HG02642 (cell line): ENCODE measurements around the gene TM4SF4.

Experiments
- ATAC-seq: cut with Tn5 transposase; IDR thresholded peaks from one replicate; pipeline ENCODE4 v1.9.1; 2021; ENCODE audit warnings: mild to moderate bottlenecking; ENCODE audit not compliant: unreplicated experiment, poor library complexity

Gene TM4SF4

DNA sequence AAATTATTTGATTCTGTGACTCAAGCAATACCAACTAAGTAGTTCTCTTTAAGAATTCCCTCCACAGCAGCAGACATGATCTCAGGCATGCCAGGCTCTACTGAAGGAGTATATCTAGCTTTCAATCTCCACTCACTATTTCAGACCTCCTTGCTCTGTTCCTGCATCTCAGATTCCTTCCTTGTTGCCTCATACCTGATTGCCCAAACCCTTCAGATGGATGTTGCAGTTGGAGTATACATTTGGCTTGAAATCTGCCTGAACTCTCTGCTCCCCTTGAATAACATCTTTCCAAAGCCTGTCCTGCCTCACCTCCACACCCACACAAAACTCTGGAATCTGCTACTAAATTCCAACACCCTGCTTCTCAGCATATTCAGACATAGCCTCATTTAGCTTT, 19.8 kb upstream of the TM4SF4 start:
- no peak for ATAC-seq

GRCh38 chr3:149455366-149455765, 19.1 kb upstream of the TM4SF4 start:
- ATAC-seq: no peak

DNA sequence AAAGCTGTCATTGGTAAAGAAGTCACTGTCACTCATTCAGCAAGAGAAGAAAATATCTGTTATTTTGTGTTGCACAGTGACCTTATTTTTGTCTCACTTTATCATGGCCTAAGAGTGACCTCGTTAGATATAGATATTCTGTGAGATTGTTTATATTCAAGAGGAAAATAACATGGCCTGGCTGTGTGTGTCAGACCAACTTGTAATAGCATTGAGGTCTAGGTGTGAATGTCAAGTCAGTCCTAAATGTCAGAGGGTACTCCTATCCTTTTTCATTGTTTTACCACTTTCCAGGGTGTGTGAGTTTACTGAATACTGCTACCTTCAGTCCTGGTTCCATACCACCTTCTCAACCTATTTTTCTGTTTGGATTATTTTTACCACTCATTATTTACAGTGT, 18.5 kb upstream of the TM4SF4 start:
- ATAC-seq: no peak

DNA sequence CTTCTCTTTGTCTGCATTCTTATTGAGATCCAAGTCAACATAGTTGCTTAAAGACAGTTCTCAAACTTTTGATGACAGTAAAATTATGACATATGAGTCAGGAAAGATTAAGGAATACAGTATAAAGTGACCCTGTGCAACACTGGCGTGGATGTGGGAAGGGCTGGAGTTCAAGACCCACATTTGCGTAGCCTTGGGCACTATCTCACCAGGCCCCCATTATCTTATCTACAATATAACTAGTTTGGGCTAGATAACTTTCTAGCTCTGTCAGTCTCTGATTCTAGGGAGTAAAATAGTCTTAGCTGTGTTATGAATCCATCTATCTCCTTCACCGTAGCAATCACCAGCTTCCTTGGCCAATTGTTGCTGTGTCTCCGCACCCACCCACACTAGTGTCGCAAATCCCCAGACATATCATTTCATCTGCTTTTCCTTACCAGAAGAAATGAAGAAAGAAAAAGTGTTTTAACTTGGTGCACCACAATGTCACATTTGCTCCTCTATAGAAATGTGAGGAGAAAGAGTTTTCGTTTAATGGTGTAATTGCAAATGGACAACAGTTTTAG, 14.9 kb upstream of the TM4SF4 start:
- no peak for ATAC-seq

- ATAC-seq: no peak
Measured at GRCh38 chr3:149460117-149460516, 14.4 kb upstream of the TM4SF4 start.

- no peak for ATAC-seq
Measured at GRCh38 chr3:149462051-149462450, 12.4 kb upstream of the TM4SF4 start.

GRCh38 chr3:149462581-149463011, 11.9 kb upstream of the TM4SF4 start:
- no peak for ATAC-seq

- ATAC-seq: no peak
Measured at GRCh38 chr3:149463921-149464320, 10.6 kb upstream of the TM4SF4 start.

DNA sequence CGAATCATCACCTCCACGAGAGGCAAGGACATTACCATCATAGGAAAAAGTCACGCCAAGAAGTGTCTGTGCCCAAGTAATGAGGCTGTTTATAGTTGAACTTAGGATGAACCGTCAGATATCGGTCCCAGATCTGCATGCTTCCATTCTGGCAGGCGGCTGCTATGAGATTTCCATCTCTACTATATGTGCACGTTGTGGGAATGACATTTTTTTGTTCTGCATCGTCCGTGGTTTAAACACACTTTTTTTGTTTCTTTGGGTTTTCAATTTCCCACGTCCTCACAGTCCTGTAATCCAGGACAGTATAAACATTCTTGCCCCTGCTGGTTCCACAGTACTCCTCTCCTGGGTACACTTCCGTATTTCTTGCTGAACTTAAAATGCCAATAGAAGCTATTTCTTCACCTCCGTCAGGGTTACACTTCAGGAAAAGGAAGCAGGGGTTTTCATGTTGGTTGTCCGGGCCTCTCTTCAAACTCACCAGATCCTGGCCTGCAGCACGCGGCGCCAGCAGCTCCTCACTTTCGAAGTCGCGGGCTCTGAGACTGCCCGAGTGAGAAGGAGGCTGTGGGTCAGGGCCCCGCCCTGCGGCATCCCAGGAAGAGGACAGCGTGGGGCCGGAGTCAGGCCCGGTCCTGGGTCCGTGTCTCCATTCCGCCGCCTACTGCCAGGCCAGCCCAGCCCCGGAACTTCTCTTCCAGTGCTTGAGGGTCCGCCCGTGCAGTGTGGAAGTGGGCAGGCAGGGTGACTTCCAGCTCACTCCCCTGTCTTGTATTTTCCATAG, 9.8 kb upstream of the TM4SF4 start:
- ATAC-seq: no peak

DNA sequence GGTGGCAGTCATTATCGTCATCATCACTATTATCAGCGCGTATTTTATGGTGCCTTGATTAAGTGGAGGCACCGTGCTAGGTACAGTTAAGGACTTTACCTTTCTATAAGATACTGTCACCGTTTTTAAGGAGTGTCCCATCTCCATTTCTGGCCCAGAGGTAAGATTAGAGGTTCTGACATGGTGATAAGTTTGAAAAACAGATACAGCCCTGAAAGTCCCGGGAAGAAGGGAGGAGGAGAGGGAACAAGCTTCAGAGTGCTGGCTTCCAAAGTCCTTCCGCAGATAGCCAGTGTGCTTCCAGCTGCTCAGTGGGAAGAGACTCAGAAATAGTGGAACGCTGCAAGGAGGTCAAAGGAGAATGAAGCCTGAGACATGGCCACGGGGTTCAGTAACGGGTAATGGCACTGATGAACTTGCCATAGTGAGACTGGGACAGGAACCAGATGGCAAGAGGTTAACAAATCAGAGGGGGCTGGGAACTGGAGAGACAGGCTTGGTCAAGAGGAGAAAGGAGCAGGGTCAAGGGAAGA, 9.1 kb upstream of the TM4SF4 start:
- ATAC-seq: no peak

- ATAC-seq: no peak
Measured at GRCh38 chr3:149466192-149466591, 8.3 kb upstream of the TM4SF4 start.

- ATAC-seq: peak; percentile 91
Measured at GRCh38 chr3:149468504-149469212, 5.8 kb upstream of the TM4SF4 start.

DNA sequence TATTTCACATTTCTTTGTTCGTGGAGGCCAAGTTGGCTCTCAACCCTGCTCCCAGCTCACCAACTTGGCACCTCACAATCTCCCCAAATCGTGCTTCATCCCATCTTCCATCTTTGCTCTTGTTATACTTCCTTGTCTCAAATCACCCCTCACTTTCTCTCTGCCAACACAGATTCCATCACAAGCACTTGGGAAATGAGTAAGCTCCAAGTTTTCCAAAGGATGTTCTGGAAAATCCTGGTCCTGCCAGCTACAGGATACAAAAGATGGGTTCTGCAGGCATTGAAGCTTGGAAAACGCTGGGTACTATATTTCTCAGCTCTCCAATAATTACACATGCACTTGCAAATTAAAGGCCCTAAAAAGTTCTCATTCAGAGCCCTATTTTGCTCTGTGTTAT, 4.1 kb upstream of the TM4SF4 start:
- ATAC-seq: no peak

DNA sequence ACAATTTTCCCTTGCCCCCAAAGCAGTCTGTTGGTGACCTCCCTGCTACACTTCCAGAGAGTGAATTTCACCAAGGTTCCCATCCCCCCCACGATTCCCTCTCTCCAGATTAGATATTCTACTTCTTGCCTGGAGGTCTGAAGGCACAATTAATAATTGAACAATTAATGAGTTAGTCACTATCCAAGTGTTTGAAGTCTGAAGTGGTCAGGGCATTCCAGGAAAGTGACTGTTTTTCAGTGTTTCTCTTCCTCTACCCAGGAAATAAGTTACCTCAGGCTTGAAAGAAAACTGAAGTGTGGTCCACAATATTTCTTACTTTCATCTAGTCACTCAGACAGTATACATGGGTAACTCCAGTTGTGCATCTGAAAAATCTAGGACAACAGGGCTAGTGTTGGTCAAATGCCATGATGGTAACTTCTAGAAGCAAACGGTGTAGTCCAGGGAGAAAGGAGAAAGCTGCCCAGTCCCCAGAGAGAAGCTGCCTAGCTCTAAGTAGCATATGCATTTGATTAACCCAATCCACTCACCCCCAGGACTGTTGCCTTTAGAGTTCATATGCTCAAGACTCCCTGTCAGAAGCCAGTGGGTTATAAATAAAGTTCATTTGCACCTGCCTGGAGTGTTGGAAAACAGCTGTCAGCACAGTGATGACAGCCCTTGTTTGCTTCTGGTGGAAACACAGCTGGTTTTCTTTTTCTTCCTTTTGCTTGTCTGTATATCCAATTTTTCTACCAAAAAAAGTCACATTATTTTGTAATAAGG, 2.3 kb upstream of the TM4SF4 start:
- ATAC-seq: no peak

DNA sequence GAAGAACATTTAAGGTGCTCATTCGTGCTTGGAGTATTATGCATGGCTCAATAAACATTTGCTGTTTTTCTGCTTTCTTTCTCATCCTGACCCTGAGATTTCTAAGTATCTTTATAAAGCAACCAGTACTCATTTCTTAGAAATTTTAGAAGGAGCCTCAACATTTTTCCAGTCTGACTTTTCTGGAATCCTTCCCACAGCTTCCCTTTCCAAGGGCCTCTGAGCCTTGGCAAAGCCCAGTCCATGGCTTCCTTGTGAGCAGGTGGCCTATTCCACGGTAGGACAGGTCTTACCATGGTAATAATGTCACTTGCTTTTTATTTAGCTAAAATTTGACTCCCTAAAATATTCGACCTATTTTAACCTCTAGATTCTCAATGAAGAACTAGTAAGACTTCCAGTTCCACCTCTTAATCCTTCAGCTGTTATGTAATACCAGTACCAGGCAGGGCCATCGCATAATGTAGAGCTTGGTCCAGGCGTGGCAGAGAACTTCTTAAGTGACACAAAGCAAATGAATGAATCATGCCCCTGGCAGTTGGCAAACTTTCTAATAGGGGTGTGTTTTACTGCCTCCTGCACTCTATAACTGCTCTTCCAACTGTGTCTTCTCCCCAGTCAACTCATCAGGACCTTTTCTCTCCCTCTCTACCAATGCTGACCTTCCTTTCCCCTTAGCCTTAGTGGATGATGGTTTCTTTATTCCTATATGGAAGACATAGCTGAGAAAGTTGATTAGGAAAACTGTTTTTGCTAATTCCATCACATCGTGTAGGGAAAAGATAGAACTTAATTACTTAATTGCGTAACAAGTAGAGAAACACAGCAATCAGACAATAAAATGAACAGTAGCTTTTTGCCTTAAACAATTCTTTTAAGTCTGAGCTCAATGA, 894 bp upstream of the TM4SF4 start:
- no peak for ATAC-seq

DNA sequence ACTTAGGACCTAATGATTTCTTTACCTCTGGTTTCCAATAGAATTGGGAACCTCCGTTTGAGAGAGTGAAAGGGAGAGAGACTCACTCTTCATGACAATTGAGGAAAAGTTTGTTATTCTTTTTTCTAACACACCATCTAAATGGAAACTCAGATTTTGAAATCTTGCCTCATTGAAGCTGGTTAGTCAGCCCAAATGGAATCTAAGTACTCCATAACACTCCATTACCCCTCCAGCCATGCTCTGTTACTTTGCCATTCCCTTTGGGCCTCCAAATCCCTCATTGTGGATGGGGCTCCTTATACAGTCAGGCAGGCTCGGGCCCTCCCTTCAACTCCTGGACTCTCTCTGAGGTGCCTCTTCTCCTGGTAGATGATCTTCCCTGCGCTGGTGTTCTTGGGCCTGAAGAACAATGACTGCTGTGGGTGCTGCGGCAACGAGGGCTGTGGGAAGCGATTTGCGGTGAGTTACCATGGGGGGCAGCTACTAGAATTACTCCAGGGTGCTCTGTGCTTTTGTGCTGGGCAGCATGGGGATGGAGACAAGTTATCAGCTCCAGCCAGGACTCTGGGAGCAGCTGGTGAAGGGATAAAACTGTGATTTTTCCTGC, 1.1 kb downstream of the TM4SF4 start:
- no peak for ATAC-seq

- ATAC-seq: no peak
Measured at GRCh38 chr3:149476225-149476624, 1.7 kb downstream of the TM4SF4 start.

DNA sequence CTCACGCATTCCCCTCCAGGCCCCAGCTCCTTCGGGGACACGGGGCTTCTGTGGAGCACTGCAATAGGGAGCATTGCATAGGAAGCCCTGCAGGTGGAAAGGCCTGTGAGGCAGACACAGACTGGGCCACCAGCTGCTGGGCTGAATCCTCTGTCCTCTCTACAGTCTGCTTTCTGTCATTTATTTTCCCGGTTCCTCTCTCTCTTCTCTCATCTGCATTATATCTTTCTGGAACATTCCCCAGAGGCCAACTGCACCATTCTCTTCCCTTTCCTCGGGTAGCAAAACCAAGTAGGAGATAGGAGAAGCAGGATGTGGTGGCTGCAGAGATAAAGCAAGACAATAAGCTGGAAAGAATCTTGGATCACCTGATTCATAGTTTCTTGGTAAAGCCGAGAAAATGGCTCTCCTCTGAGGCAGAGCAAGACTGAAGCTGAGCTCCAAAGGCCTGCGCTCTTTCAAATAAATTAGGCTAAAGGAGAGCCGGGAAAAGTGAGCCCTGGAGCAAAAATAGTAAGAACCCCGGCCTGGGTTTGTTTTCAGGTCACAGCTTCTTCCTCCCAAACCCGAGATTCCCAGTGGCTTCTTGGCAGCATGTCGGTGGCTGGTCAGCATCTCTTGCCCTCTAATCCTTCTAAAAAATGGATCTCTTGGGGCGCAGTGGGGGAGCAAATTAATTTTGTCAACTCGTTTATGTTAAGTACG, 5.3 kb downstream of the TM4SF4 start:
- ATAC-seq: no peak
